ENCODE results near the gene TSPAN9.

- TF ChIP-seq CTCF (IDR thresholded peaks at IDR 0.05) (no peak), EP300 (IDR thresholded peaks at IDR 0.05) (no peak)
These were observed 70.1 kb downstream of the TSPAN9 start for GRCh38 chr12:3147260-3147659.

Measured in suprapubic skin (tissue), 3 donors.